ENCODE measurements around the gene AVP.

GRCh38 chr20:3046677-3047462 lies 37.7 kb downstream of the AVP start:
- TF ChIP-seq ZBTB21 (CRISPR knock-in tag; IDR thresholded peaks at IDR 0.05) (no peak), BCLAF1 (IDR thresholded peaks at IDR 0.05) (no peak), MTA1 (CRISPR knock-in tag; IDR thresholded peaks at IDR 0.05; ENCODE audit: borderline replicate concordance) (no peak), CTCF (CRISPR knock-in tag; IDR thresholded peaks at IDR 0.05) (no peak), POLR2A (IDR thresholded peaks at IDR 0.05; ENCODE audit: insufficient read depth in 1 of 2, low read depth in 2 of 2, low read length in 2 of 2) (no peak), ZFP36 (IDR thresholded peaks at IDR 0.05; ENCODE audit: borderline replicate concordance, low read depth, low read length, partially characterized antibody) (no peak), SMAD1 (CRISPR knock-in tag; IDR thresholded peaks at IDR 0.05; ENCODE audit: borderline replicate concordance, low read depth) (no peak), BHLHE40 (IDR thresholded peaks at IDR 0.05; ENCODE audit: low read length) (no peak)

All from HepG2 (cell line).